Prostate gland (tissue), 2 donors: ENCODE measurements around the gene ZSWIM6. TPM values are rescaled to one million over a fixed set of nuclear protein-coding genes. Genes with fewer than 3 reads are reported as not detected.
"Not testable (repeated sequence)": the region's sequence is repeated elsewhere in the genome, so short reads cannot be mapped to it uniquely, and the experiment has no call there.

Source experiments
- DNase-seq: peaks from one replicate; pipeline ENCODE4 v3.0.0-alpha.2; 2019; ENCODE audit warnings: low spot score
- H3K27ac ChIP-seq, 2 donors: fragments of 200-600 bp; sonication (generic); 2 replicates each; pipeline ENCODE4 v1.5.1; 2017 to 2019
- H3K27me3 ChIP-seq: fragments of 200-600 bp; sonication (generic); replicated peaks from 2 replicates; pipeline ENCODE4 v1.5.1; 2019; ENCODE audit not compliant: insufficient read depth
- H3K36me3 ChIP-seq, 2 donors: fragments of 200-600 bp; sonication (generic); 1 replicate in 1 of 2; 2 replicates in 1 of 2; pipeline versions ENCODE4 v1.5.1 to v1.8.1; 2017 to 2019
- H3K4me1 ChIP-seq: fragments of 200-600 bp; sonication (generic); replicated peaks from 2 replicates; pipeline ENCODE4 v1.5.1; 2019
- H3K4me3 ChIP-seq, 2 donors: fragments of 200-600 bp; sonication (generic); 2 replicates each; pipeline ENCODE4 v1.5.1; 2017 to 2019
- H3K9me3 ChIP-seq: fragments of 200-600 bp; sonication (generic); 2 replicates; pipeline ENCODE4 v1.5.1; 2017
- CTCF ChIP-seq, 4 experiments: fragments of 200-600 bp in 2 of 4; fragments of 450-650 bp in 2 of 4; sonication (generic) in 2 of 4; IDR thresholded peaks; 1 replicate in 3 of 4; 2 replicates in 1 of 4; pipeline ENCODE4 v1.5.1; 2016 to 2019; ENCODE audit warnings: antibody characterized with exemption in 4 of 4, mild to moderate bottlenecking in 2 of 4, moderate library complexity in 2 of 4
- POLR2A ChIP-seq: fragments of 450-650 bp; IDR thresholded peaks from one replicate; pipeline ENCODE4 v1.6.1; 2016; ENCODE audit warnings: antibody characterized with exemption, mild to moderate bottlenecking
- POLR2AphosphoS5 ChIP-seq: sonication (generic); formaldehyde crosslinking; IDR thresholded peaks from one replicate; pipeline ENCODE4 v1.6.1; 2017; ENCODE audit warnings: antibody characterized with exemption
- WGBS: methylation state at CpG from one replicate; pipeline ENCODE4 v1.1.5; 2018; 5-methylcytosine and 5-hydroxymethylcytosine counted together
- intact Hi-C: fragments of 100-400 bp; cut with DNase I; formaldehyde crosslinking; loops from one replicate; pipeline ENCODE4 v1.14.2; 2022
- total RNA-seq, 2 donors: library from RNA; depleted of rRNA; stranded (reverse); fragments of >200 nt; gene quantifications; one replicate each; pipeline ENCODE4 v1.1.0, GENCODE V29; 2016

ZSWIM6 gene
- total RNA-seq, 2 donors from 2014 or later, result 8.7 to 13.7 TPM

GRCh38 chr5:61407706-61408270 is 75.7 kb downstream of the ZSWIM6 start:
- Histone ChIP-seq H3K27ac (peak overlapping the region in 1 of 2 donors; percentile 55), H3K4me3 (no peak overlapping the region), H3K9me3 (no peaks in the 10 kb centered on the region), H3K4me1 (peaks cover 10% of the 10 kb centered on the region), H3K27me3 (no peaks in the 10 kb centered on the region), H3K36me3 (no peaks in the 10 kb centered on the region)
- intact Hi-C loops, result loop anchor here (5.0 kb wide), 2 partner anchors 75 to 215 kb away; partner anchors contain the start of gene ZSWIM6
- WGBS, result 60% methylated on average over 1 of the region's 1 CpG
- TF ChIP-seq POLR2AphosphoS5 (no peak), POLR2A (no peak), CTCF (IDR thresholded peaks at IDR 0.05) (no peak)
- no peak for DNase-seq

GRCh38 chr5:61408476-61409168 is 76.6 kb downstream of the ZSWIM6 start:
- H3K4me1 ChIP-seq, result peaks cover 10% of the 10 kb centered on the region
- no peaks in the 10 kb centered on the region for H3K27me3 ChIP-seq
- peak; percentile 98 for DNase-seq
- WGBS, result under 1% methylated on average over 28 of the region's 28 CpGs
- TF ChIP-seq POLR2A, result no peak
- TF ChIP-seq POLR2AphosphoS5, result peak; percentile 97
- TF ChIP-seq CTCF (IDR thresholded peaks at IDR 0.05), result peak in 2 of 4 experiments; percentile 2 to 9
- intact Hi-C loops, result loop anchor here (5.0 kb wide), 2 partner anchors 76 to 214 kb away; partner anchors contain the start of gene ZSWIM6
- no peaks in the 10 kb centered on the region for H3K9me3 ChIP-seq
- H3K27ac ChIP-seq, result peak overlapping the region in 1 of 2 donors; percentile 55
- no peaks in the 10 kb centered on the region for H3K36me3 ChIP-seq
- peak overlapping the region; percentile 7 to 35 for H3K4me3 ChIP-seq

- no peak overlapping the region for H3K4me3 ChIP-seq
- 8% methylated on average over 2 of the region's 2 CpGs for WGBS
- intact Hi-C loops, result loop anchor here (5.0 kb wide), 2 partner anchors 77 to 213 kb away; partner anchors contain the start of gene ZSWIM6
- peaks cover 10% of the 10 kb centered on the region for H3K4me1 ChIP-seq
- no peaks in the 10 kb centered on the region for H3K27me3 ChIP-seq
- DNase-seq, result no peak
- TF ChIP-seq POLR2AphosphoS5 (peak; percentile 16), POLR2A (no peak)
- no peaks in the 10 kb centered on the region for H3K36me3 ChIP-seq
- H3K9me3 ChIP-seq, result no peaks in the 10 kb centered on the region
- peak overlapping the region; percentile 55 to 59 for H3K27ac ChIP-seq
These were observed 77.5 kb downstream of the ZSWIM6 start for GRCh38 chr5:61409568-61409967.

GRCh38 chr5:61410811-61411210 is 78.8 kb downstream of the ZSWIM6 start:
- no peak for DNase-seq
- no peak overlapping the region for H3K4me3 ChIP-seq
- intact Hi-C loops, result no loop called here
- no peaks in the 10 kb centered on the region for H3K27me3 ChIP-seq
- WGBS, result 64% methylated on average over 5 of the region's 5 CpGs
- H3K4me1 ChIP-seq, result peaks cover 10% of the 10 kb centered on the region
- H3K36me3 ChIP-seq, result no peaks in the 10 kb centered on the region
- H3K9me3 ChIP-seq, result no peaks in the 10 kb centered on the region
- TF ChIP-seq POLR2A, result no peak
- TF ChIP-seq CTCF (IDR thresholded peaks at IDR 0.05), result no peak
- TF ChIP-seq POLR2AphosphoS5, result no peak
- H3K27ac ChIP-seq, result no peak overlapping the region

GRCh38 chr5:61412361-61412760 is 80.3 kb downstream of the ZSWIM6 start:
- Histone ChIP-seq H3K36me3 (no peaks in the 10 kb centered on the region), H3K4me3 (no peak overlapping the region), H3K9me3 (no peaks in the 10 kb centered on the region), H3K27ac (peak overlapping the region in 1 of 2 donors; percentile 4), H3K4me1 (peaks cover 10% of the 10 kb centered on the region), H3K27me3 (no peaks in the 10 kb centered on the region)
- intact Hi-C loops, result no loop called here
- WGBS, result 13% methylated on average over 2 of the region's 2 CpGs
- no peak for DNase-seq
- TF ChIP-seq POLR2A, result no peak
- no peak for TF ChIP-seq CTCF (IDR thresholded peaks at IDR 0.05)
- no peak for TF ChIP-seq POLR2AphosphoS5

- H3K27me3 ChIP-seq, H3K9me3 ChIP-seq, H3K27ac ChIP-seq, intact Hi-C loops, H3K36me3 ChIP-seq, H3K4me3 ChIP-seq, DNase-seq: not testable (repeated sequence)
- WGBS, result 100% methylated on average over 2 of the region's 2 CpGs
- H3K4me1 ChIP-seq, result peaks cover 10% of the 10 kb centered on the region
These were observed 81.1 kb downstream of the ZSWIM6 start for GRCh38 chr5:61413205-61413604.
